NCI-H526 treated with DMSO at 0.1 percent for 48 hours (cell line): Measurements from ENCODE around the gene TBC1D32.
A peak's percentile ranks its signal among the peaks of the same experiment; 100 is the strongest.
"Not testable (repeated sequence)": the region's sequence is repeated elsewhere in the genome, so short reads cannot be mapped to it uniquely, and the experiment has no call there.

ENCODE experiments used
- DNase-seq: peaks from one replicate; lab custom pipeline; 2025; lab: John Stamatoyannopoulos, UW

Gene TBC1D32

GRCh38 chr6:121110733-121111132, 223.5 kb downstream of the TBC1D32 start:
- DNase-seq, result no peak

- DNase-seq, result no peak
Measured at GRCh38 chr6:121106962-121107361, 227.3 kb downstream of the TBC1D32 start.

GRCh38 chr6:121105461-121105860, 228.8 kb downstream of the TBC1D32 start:
- no peak for DNase-seq

GRCh38 chr6:121093928-121094327, 240.4 kb downstream of the TBC1D32 start:
- DNase-seq, result no peak

GRCh38 chr6:121090492-121090891, 243.8 kb downstream of the TBC1D32 start:
- DNase-seq, result no peak

GRCh38 chr6:121086876-121087275, 247.4 kb downstream of the TBC1D32 start:
- DNase-seq, result no peak

GRCh38 chr6:121076119-121076518, 258.2 kb downstream of the TBC1D32 start:
- DNase-seq, result no peak

- not testable (repeated sequence) for DNase-seq
Measured at GRCh38 chr6:121068749-121069148, 265.5 kb downstream of the TBC1D32 start.

- no peak for DNase-seq
Measured at GRCh38 chr6:121067381-121067780, 266.9 kb downstream of the TBC1D32 start.

GRCh38 chr6:121064345-121064744, 269.9 kb downstream of the TBC1D32 start:
- DNase-seq, result no peak

- DNase-seq, result peak; percentile 63
Measured at GRCh38 chr6:121055572-121056163, 278.6 kb downstream of the TBC1D32 start.

GRCh38 chr6:121048593-121048992, 285.7 kb downstream of the TBC1D32 start:
- DNase-seq, result not testable (repeated sequence)

GRCh38 chr6:121044905-121045304, 289.4 kb downstream of the TBC1D32 start:
- not testable (repeated sequence) for DNase-seq

- not testable (repeated sequence) for DNase-seq
Measured at GRCh38 chr6:121043706-121044105, 290.6 kb downstream of the TBC1D32 start.

- not testable (repeated sequence) for DNase-seq
Measured at GRCh38 chr6:121043211-121043610, 291.1 kb downstream of the TBC1D32 start.

- DNase-seq, result no peak
Measured at GRCh38 chr6:121042766-121043165, 291.5 kb downstream of the TBC1D32 start.

- no peak for DNase-seq
Measured at GRCh38 chr6:121040831-121041230, 293.4 kb downstream of the TBC1D32 start.

GRCh38 chr6:121033091-121033490, 301.2 kb downstream of the TBC1D32 start:
- DNase-seq, result no peak

- DNase-seq, result no peak
Measured at GRCh38 chr6:121032268-121033006, 301.8 kb downstream of the TBC1D32 start.
